Fibroblast of the aortic adventitia (primary cell): Measurements from ENCODE around the gene PTCD2. TPM values are rescaled to one million over a fixed set of nuclear protein-coding genes. Genes with fewer than 3 reads are reported as not detected.
A peak's percentile ranks its signal among the peaks of the same experiment; 100 is the strongest.
"Not testable (repeated sequence)": the region's sequence is repeated elsewhere in the genome, so short reads cannot be mapped to it uniquely, and the experiment has no call there.

Experiments used
- DNase-seq: peaks from one replicate; pipeline ENCODE4 v3.0.0-alpha.2; 2010; ENCODE audit warnings: low read depth
- H3K4me3 ChIP-seq: 2 replicates; pipeline ENCODE4 v1.5.1; 2011; ENCODE audit warnings: low read depth, mild to moderate bottlenecking, control low read depth, low read length, moderate library complexity
- total RNA-seq: library from RNA; depleted of rRNA; stranded (reverse); fragments of >200 nt; gene quantifications from 2 replicates; pipeline ENCODE4 v1.2.3, GENCODE V29; 2012; ENCODE audit warnings: low replicate concordance
- TF ChIP-seq, protein P1 (sequence below): IDR thresholded peaks from 2 replicates; pipeline ENCODE4 v1.5.1; 2011; ENCODE audit warnings: mild to moderate bottlenecking, low read length, control low read depth, inconsistent platforms; ENCODE audit not compliant: insufficient read depth

The PTCD2 gene
- total RNA-seq, 1 donor = 13.6 TPM

DNA sequence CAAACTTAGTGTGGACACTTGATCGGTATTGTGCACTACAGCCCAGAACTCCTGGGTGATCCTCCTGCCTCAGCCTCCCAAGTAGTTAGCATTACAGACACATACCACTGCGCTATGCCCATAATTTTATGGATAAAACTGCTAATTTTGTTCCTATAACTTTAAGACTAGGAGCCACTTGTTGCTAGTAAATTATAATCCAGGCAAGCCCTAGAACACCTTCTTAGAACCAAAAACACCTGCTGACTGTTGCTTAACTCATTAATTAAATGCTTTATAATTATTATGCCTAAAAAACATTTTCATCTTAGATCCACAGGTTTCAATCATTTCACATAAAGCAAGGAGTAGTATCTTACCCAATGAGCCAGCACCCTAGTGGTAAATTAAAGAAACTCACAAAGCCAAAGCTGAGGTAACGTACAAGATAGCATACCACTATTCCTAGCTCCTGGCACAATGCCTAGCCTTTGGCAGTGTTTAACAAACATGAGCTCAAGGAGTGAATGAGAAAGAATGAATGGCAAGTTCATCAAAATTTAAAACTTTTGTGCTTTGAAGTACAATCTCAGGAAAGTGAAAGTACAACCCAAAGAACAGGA, 5.5 kb upstream of the PTCD2 start:
- no peak overlapping the region for H3K4me3 ChIP-seq
- DNase-seq = peak; percentile 80
- TF ChIP-seq, protein P1, sequence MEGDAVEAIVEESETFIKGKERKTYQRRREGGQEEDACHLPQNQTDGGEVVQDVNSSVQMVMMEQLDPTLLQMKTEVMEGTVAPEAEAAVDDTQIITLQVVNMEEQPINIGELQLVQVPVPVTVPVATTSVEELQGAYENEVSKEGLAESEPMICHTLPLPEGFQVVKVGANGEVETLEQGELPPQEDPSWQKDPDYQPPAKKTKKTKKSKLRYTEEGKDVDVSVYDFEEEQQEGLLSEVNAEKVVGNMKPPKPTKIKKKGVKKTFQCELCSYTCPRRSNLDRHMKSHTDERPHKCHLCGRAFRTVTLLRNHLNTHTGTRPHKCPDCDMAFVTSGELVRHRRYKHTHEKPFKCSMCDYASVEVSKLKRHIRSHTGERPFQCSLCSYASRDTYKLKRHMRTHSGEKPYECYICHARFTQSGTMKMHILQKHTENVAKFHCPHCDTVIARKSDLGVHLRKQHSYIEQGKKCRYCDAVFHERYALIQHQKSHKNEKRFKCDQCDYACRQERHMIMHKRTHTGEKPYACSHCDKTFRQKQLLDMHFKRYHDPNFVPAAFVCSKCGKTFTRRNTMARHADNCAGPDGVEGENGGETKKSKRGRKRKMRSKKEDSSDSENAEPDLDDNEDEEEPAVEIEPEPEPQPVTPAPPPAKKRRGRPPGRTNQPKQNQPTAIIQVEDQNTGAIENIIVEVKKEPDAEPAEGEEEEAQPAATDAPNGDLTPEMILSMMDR = peak; percentile 36

- H3K4me3 ChIP-seq = peak overlapping the region; percentile 98
- not testable (repeated sequence) for DNase-seq
These were observed 668 bp upstream of the PTCD2 start for GRCh38 chr5:72319435-72319975.

DNA sequence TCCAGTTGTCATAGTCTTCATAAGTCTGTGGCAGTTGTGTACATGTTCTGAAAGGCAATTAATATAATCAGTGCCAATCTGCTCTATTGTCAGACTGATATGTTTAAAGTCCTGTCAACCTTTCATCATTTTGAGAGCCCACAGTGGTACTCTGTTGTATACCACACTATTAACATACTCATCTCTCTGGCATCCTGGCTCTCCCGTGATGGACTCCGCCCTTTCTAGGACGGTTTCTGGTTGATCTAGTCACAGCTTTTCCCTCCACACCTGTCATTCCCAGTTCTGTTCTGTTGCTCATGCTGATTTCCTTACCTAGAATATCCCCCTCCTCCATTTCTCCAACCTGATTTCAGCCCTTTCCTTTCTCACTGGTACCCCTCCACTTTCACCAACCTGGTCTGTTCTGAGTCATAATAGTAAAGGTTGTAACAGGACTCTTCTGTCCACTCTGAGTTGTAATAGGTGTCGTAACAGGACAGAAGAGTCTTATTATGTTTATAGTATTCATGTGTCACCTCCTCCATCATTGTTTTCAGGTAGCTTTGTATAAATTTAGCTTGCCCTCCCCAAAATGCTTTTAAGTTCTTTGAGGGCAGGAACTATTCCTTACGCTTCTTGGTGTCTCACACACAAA, 4.1 kb downstream of the PTCD2 start:
- TF ChIP-seq, protein P1 = no peak
- DNase-seq = no peak
- H3K4me3 ChIP-seq = no peak overlapping the region

- H3K4me3 ChIP-seq = no peak overlapping the region
- DNase-seq = peak; percentile 87
- TF ChIP-seq, protein P1 = no peak
These were observed 5.6 kb downstream of the PTCD2 start for GRCh38 chr5:72325566-72326305.

DNA sequence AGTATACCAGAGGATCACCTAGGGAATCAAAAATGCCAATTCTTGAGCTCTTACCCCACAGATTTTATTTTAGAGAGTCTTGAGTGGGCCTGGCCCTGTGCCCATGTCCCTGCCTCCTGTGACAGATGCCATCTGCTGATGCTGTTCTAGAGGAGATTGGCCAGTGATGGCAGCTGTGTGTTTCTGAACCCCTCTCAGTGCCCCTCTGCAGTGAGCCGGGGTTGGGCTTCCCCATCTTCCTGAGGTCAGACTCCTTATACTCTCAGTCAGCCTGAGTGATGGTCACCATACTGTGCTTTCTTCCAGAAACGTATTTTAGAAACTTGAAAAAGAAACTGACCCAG, 6.1 kb downstream of the PTCD2 start:
- H3K4me3 ChIP-seq = no peak overlapping the region
- TF ChIP-seq, protein P1 = no peak
- DNase-seq = no peak

DNA sequence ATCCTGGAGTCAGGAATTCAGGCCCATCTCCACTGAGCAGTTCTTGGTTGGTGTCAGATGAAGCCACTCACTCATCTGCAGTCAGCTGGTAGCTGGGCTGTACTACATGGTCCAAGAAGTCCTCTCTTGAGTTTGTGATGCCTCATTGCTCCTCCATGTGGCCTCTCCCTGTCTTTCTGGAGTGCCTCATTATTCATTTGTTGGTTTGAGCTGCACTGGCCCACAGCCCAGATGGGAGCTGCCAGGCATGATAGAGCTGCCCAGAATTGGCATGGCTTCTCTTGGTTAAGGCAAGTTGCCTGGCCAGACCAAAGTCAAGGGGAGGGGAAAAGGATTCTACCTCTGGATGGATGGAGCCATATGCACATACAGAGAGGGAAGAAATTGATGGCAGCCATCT, 8.0 kb downstream of the PTCD2 start:
- TF ChIP-seq, protein P1 = no peak
- DNase-seq = peak; percentile 74
- H3K4me3 ChIP-seq = no peak overlapping the region

GRCh38 chr5:72330712-72331111, 10.5 kb downstream of the PTCD2 start:
- DNase-seq = no peak
- H3K4me3 ChIP-seq = no peak overlapping the region
- TF ChIP-seq, protein P1 = no peak
